ENCODE data around the gene SNRPA.

DNA sequence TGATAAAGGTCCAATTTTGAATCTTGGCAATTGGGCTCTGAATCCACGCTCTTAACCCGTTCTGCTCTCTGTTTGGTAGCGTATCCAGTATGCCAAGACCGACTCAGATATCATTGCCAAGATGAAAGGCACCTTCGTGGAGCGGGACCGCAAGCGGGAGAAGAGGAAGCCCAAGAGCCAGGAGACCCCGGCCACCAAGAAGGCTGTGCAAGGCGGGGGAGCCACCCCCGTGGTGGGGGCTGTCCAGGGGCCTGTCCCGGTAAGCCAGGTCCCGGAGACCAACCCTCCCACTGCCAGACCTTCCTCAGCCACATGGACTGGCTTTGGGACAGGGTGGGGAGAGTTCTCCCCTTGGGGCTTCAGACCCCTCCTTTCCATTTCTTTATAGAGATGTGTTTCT, 8.3 kb downstream of the SNRPA start:
- TF ChIP-seq, protein P1, sequence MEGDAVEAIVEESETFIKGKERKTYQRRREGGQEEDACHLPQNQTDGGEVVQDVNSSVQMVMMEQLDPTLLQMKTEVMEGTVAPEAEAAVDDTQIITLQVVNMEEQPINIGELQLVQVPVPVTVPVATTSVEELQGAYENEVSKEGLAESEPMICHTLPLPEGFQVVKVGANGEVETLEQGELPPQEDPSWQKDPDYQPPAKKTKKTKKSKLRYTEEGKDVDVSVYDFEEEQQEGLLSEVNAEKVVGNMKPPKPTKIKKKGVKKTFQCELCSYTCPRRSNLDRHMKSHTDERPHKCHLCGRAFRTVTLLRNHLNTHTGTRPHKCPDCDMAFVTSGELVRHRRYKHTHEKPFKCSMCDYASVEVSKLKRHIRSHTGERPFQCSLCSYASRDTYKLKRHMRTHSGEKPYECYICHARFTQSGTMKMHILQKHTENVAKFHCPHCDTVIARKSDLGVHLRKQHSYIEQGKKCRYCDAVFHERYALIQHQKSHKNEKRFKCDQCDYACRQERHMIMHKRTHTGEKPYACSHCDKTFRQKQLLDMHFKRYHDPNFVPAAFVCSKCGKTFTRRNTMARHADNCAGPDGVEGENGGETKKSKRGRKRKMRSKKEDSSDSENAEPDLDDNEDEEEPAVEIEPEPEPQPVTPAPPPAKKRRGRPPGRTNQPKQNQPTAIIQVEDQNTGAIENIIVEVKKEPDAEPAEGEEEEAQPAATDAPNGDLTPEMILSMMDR (IDR thresholded peaks at IDR 0.05; ENCODE audit: low read depth, low read length) = no peak
- no peak for TF ChIP-seq EZH2phosphoT487 (IDR thresholded peaks at IDR 0.05; ENCODE audit: low read depth)

All from OCI-LY3 (cell line).